ENCODE data around the gene OTUB2.

OTUB2 gene

DNA sequence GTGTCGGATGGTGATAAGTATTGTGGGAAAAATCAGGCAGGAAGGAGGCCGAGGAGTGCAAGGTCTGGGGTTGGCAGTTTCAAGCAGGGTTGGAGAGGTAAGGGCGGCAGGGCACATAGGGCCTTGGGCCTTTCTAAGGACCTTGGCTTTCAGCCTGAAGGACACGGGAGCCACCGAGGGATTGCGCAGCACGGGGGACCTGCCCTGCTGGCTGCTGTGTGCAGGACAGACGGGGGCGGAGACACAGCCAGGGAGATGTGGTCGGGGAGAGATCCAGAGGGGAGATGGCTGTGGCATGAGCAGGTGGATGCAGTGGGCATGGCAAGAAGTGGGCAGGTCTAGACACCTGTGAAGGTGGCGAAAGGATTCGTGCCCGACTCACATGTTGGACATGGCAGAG, 14.7 kb downstream of the OTUB2 start:
- DNase-seq, result no peak
- H3K4me3 ChIP-seq (ENCODE audit: low read depth, low read length), result no peak overlapping the region
- no peaks in the 10 kb centered on the region for H3K27me3 ChIP-seq (ENCODE audit: insufficient read depth, low read depth, severe bottlenecking)
- peaks cover 26% of the 10 kb centered on the region for H3K36me3 ChIP-seq
- TF ChIP-seq, protein P1, sequence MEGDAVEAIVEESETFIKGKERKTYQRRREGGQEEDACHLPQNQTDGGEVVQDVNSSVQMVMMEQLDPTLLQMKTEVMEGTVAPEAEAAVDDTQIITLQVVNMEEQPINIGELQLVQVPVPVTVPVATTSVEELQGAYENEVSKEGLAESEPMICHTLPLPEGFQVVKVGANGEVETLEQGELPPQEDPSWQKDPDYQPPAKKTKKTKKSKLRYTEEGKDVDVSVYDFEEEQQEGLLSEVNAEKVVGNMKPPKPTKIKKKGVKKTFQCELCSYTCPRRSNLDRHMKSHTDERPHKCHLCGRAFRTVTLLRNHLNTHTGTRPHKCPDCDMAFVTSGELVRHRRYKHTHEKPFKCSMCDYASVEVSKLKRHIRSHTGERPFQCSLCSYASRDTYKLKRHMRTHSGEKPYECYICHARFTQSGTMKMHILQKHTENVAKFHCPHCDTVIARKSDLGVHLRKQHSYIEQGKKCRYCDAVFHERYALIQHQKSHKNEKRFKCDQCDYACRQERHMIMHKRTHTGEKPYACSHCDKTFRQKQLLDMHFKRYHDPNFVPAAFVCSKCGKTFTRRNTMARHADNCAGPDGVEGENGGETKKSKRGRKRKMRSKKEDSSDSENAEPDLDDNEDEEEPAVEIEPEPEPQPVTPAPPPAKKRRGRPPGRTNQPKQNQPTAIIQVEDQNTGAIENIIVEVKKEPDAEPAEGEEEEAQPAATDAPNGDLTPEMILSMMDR (IDR thresholded peaks at IDR 0.05; ENCODE audit: low read depth, low read length), result no peak
- H3K9me3 ChIP-seq (ENCODE audit: severe bottlenecking), result no peaks in the 10 kb centered on the region
- H3K27ac ChIP-seq, result no peak overlapping the region

- H3K4me3 ChIP-seq (ENCODE audit: low read depth, low read length), result no peak overlapping the region
- no peaks in the 10 kb centered on the region for H3K27me3 ChIP-seq (ENCODE audit: insufficient read depth, low read depth, severe bottlenecking)
- TF ChIP-seq, protein P1 (IDR thresholded peaks at IDR 0.05; ENCODE audit: low read depth, low read length), result no peak
- H3K9me3 ChIP-seq (ENCODE audit: severe bottlenecking), result no peaks in the 10 kb centered on the region
- DNase-seq, result no peak
- H3K36me3 ChIP-seq, result peaks cover 34% of the 10 kb centered on the region
- no peak overlapping the region for H3K27ac ChIP-seq
Observed at GRCh38 chr14:94041551-94042346, 15.6 kb downstream of the OTUB2 start.

DNA sequence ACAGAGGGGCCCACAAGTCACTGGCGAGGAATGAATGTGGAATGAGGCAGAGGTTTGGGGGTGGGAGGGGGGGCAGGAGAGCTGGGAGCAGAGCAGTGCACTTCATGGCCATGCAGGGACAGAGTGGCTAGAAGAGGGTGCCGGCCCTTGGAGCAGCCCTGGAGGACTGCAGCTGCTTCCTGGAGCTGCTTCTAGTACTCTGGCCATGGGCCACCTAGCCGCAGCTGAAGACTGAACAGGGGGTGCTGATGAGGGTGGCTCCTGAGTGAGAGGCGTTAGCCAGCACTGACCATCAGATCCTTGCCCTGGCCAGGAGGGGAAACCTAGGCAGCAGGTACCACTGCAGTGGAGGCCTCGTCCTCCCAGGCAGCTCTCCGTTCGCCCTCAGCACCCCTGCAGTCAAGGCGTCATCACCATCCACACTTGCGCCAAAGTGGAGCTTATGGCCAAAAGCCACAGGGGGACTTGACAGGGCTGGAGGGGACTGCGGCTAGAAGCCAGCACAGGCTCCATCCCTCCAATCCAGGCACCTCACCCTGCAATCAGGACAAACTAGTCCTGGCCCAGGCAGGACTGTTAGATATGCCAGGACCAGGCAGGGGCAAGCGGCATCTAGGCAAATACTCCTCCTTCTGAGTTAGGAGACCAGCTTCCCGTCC, 16.4 kb downstream of the OTUB2 start:
- DNase-seq, result no peak

GRCh38 chr14:94043111-94043755, 17.1 kb downstream of the OTUB2 start:
- Histone ChIP-seq H3K4me3 (ENCODE audit: low read depth, low read length) (no peak overlapping the region), H3K27ac (no peak overlapping the region), H3K36me3 (peaks cover 49% of the 10 kb centered on the region), H3K9me3 (ENCODE audit: severe bottlenecking) (no peaks in the 10 kb centered on the region), H3K27me3 (ENCODE audit: insufficient read depth, low read depth, severe bottlenecking) (no peaks in the 10 kb centered on the region)
- TF ChIP-seq, protein P1 (IDR thresholded peaks at IDR 0.05; ENCODE audit: low read depth, low read length), result no peak
- no peak for DNase-seq

More for the DNA sequence above, 16.4 kb downstream of the OTUB2 start:
- Histone ChIP-seq H3K4me3 (ENCODE audit: low read depth, low read length) (no peak overlapping the region), H3K36me3 (peaks cover 42% of the 10 kb centered on the region), H3K27ac (no peak overlapping the region), H3K9me3 (ENCODE audit: severe bottlenecking) (no peaks in the 10 kb centered on the region), H3K27me3 (ENCODE audit: insufficient read depth, low read depth, severe bottlenecking) (no peaks in the 10 kb centered on the region)
- TF ChIP-seq, protein P1 (IDR thresholded peaks at IDR 0.05; ENCODE audit: low read depth, low read length), result no peak

- TF ChIP-seq, protein P1 (IDR thresholded peaks at IDR 0.05; ENCODE audit: low read depth, low read length), result no peak
- no peaks in the 10 kb centered on the region for H3K9me3 ChIP-seq (ENCODE audit: severe bottlenecking)
- H3K4me3 ChIP-seq (ENCODE audit: low read depth, low read length), result no peak overlapping the region
- DNase-seq, result no peak
- no peaks in the 10 kb centered on the region for H3K27me3 ChIP-seq (ENCODE audit: insufficient read depth, low read depth, severe bottlenecking)
- H3K27ac ChIP-seq, result no peak overlapping the region
- peaks cover 53% of the 10 kb centered on the region for H3K36me3 ChIP-seq
Observed at GRCh38 chr14:94043756-94044475, 17.8 kb downstream of the OTUB2 start.
